Jurkat, Clone E6-1 (cell line): ENCODE results near the gene PRDX5.

ENCODE experiments used
- DNase-seq: peaks from one replicate; pipeline ENCODE4 v3.0.0-alpha.2; 2011; ENCODE audit warnings: low read depth, low spot score
- H3K4me3 ChIP-seq: 2 replicates; pipeline ENCODE4 v1.5.1; 2011; ENCODE audit warnings: mild to moderate bottlenecking, low read length, control low read depth, moderate library complexity

The PRDX5 gene

DNA sequence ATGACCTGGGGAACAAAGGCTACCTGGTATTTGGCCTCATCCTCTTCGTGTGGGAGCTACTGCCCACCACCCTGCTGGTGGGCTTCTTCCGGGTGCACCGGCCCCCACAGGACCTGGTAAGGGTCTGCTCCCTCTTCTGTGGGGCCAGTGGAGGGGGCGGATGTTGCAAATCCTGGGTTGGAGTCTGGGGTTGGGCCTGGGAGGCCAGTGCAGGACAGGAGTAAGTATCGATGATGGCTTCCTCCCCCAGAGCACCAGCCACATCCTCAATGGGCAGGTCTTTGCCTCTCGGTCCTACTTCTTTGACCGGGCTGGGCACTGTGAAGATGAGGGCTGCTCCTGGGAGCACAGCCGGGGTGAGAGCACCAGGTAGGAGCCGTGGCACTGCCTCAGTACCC, 29.6 kb upstream of the PRDX5 start:
- DNase-seq, result no peak
- no peak overlapping the region for H3K4me3 ChIP-seq

DNA sequence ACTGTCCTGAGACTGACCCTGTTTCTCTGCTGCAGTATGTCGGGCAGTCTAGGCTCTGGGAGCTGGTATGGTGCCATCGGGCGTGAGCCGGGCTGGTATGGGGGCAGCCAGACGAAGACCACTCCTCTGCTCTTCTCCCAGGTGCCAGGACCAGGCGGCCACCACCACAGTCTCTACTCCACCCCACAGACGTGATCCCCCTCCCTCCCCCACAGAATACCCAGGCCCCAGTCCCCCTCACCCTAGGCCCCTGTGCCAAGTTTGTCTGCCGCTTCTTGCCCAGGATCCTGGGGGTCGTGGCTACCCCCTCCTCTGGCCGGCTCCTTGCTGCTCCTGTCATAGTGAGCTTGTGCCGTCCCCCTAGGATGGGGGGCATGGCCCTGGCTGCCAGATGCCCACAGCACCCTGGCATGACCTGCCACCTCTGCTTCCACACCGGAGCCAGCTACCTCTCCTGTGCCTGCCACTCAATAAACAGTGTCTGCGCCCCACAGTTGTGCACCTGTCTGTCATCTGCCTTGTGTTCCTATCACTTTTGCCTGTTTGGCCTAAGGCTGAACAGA, 28.8 kb upstream of the PRDX5 start:
- no peak for DNase-seq
- H3K4me3 ChIP-seq, result no peak overlapping the region

GRCh38 chr11:64290352-64291261, 27.3 kb upstream of the PRDX5 start:
- no peak overlapping the region for H3K4me3 ChIP-seq
- no peak for DNase-seq

GRCh38 chr11:64291262-64291751, 26.6 kb upstream of the PRDX5 start, which contains the start of gene KCNK4:
TSS of gene KCNK4 (plus strand) at chr11:64291302. CDS start at chr11:64293019, 1,717 bp downstream.
- H3K4me3 ChIP-seq, result no peak within 1 kb of the TSS
- no peak for DNase-seq

DNA sequence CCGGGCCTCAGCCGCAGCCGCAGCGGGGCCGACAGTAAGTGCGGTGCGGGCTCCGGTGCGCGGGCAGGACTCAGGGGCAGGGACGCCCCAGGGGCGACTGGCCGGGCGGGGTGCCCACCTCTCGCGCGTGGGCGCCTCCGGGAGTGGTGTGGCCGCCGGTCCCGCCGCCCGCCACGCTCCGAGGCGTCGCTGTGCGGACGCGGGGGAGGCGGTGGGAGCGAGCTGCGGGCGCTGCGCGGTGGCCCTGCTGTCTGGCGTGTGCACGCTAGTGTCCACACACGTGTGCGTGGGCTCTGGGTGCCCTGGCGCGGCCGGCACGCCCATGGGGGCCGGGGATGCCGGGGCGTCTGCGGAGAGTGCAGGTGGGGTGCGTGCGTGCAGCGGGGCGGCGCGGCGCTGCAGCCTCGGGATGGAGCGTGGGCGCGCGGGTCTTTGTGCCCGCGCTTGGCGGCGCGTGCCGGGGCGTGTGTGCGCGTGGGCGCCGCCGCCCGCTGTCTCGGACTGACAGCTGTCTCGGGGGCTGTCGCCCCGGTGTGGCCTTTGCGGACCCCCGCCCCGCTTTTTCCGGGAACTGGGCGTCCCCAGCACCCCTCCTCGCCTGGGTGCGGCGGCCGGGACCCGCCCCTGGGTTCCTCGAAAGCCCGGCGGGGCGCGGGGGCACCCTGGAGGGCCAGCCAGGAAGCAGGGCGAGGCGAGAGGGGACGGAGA, 26.0 kb upstream of the PRDX5 start:
- no peak for DNase-seq
- no peak overlapping the region for H3K4me3 ChIP-seq

DNA sequence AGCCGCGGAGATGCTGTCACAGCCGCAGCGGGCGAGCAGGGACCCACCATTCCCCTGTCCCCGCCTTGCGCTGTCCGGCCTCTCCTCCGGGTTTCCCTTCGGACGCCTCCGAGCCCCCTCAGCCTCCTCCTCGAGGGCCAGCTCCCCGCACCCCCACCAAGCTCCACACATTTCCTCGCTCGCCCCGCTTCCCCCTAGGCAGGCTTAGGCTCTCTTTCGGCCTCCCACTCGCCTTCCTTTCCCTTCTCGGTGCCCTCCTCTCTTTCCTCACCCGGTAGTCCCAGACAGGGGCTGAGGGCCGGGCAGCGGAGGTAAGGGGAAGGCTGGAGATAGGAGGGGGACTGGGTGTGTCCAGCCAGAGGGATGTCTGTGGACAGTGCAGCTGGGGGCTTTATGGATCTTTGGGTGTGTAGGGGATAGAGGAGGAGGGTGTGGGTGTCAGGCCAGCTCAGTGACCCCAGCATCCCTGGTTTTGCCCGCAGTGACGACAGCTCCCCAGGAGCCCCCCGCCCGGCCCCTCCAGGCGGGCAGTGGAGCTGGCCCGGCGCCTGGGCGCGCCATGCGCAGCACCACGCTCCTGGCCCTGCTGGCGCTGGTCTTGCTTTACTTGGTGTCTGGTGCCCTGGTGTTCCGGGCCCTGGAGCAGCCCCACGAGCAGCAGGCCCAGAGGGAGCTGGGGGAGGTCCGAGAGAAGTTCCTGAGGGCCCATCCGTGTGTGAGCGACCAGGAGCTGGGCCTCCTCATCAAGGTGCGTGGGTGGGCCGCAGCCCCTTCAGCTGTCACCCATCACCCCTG, 25.3 kb upstream of the PRDX5 start:
- DNase-seq, result no peak
- no peak overlapping the region for H3K4me3 ChIP-seq

GRCh38 chr11:64294774-64295173, 23.1 kb upstream of the PRDX5 start:
- DNase-seq, result no peak
- no peak overlapping the region for H3K4me3 ChIP-seq

DNA sequence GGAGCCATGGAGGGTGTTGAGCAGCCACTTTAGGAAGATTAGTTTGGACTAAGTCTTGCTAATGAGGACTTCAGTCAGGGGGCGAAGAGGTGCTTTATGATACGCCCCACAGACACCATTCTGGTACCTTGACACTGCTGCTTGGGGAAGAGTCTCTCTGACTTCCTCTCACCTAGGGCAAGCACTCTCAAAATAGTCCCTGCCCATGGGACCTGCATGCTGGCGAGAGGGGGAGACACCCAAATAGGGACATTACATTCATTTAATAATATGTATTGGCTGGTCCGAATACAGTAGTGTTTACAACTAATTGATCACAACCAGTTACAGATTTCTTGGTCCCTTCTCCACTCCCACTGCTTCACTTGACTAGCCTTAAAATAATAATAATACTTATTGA, 22.2 kb upstream of the PRDX5 start:
- H3K4me3 ChIP-seq, result no peak overlapping the region
- DNase-seq, result no peak

- DNase-seq, result no peak
- H3K4me3 ChIP-seq, result no peak overlapping the region
These were observed 21.7 kb upstream of the PRDX5 start for GRCh38 chr11:64296236-64296635.

- H3K4me3 ChIP-seq, result no peak overlapping the region
These were observed 20.9 kb upstream of the PRDX5 start for GRCh38 chr11:64296830-64297698.

DNA sequence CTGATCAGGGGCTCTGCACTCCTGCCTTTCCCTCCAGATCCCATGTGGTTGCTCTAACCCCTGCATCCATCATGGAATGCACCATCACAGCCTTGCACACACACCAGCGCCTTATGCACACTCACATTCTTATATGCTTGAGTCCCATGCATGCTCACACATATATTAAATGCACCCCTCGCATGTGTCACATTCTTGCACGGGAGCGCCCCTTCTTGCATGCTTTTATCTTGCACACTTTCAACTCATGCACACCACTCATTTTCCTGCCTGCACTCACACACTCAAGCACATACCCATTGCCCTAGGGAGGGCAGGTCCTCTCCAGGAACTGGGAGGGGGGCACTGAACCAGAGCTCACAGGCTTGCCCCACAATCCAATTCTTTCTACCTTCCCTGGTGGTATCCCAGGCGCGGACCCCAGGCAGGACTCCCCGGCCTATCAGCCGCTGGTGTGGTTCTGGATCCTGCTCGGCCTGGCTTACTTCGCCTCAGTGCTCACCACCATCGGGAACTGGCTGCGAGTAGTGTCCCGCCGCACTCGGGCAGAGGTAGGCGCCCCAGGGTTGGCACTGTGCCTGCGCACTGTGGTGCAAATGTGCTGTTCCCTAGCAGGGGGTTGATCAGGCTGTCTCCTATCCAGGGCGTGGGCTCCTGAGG, 20.1 kb upstream of the PRDX5 start:
- no peak overlapping the region for H3K4me3 ChIP-seq
- no peak for DNase-seq

More at GRCh38 chr11:64296830-64297698, 20.9 kb upstream of the PRDX5 start:
- no peak for DNase-seq

GRCh38 chr11:64298966-64299846, 18.7 kb upstream of the PRDX5 start:
- DNase-seq, result no peak
- no peak overlapping the region for H3K4me3 ChIP-seq

DNA sequence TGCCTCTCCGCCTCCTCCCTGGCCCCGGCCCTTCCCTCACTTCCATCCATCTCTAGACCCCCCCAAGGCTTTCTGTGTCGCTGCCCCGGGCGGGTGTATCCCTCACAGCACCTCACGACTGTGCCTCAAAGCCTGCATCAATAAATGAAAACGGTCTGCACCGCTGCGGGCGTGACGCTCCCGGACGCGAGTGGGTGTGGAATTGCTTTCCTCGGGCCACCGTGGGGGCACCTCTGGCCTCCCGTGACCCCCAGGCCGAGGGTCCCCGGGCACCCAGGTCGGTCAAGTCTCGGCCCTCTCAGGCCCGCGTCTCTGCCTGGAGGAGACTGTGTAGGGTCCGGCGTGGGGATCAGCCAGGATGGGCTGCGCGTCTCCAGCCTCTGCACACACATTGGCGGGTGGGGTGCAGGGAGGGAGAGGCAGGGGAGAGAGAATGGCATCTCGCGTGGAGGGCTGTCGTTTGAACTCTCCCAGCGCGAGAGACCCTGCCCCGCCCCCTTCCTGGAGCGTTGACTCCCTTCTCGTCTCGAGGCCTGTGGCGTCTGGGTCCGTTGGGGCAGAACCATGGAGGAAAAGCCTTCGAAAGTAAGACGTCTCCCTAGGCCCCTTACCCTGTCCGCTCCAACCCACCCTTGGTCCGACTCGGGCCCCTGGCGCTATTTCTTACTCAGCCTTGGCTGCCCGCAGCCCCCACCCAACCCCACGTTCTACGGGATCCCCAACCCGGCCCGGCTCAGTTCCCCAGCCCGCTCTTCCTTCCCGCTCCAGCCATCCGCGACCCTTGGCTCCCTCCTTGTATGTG, 17.9 kb upstream of the PRDX5 start, which contains the start of gene CATSPERZ:
TSS of gene CATSPERZ (plus strand) at position 512 of the 802 bp plus-strand sequence. CDS start at position 565, 53 bp downstream.
- H3K4me3 ChIP-seq, result no peak within 1 kb of the TSS
- no peak for DNase-seq

DNA sequence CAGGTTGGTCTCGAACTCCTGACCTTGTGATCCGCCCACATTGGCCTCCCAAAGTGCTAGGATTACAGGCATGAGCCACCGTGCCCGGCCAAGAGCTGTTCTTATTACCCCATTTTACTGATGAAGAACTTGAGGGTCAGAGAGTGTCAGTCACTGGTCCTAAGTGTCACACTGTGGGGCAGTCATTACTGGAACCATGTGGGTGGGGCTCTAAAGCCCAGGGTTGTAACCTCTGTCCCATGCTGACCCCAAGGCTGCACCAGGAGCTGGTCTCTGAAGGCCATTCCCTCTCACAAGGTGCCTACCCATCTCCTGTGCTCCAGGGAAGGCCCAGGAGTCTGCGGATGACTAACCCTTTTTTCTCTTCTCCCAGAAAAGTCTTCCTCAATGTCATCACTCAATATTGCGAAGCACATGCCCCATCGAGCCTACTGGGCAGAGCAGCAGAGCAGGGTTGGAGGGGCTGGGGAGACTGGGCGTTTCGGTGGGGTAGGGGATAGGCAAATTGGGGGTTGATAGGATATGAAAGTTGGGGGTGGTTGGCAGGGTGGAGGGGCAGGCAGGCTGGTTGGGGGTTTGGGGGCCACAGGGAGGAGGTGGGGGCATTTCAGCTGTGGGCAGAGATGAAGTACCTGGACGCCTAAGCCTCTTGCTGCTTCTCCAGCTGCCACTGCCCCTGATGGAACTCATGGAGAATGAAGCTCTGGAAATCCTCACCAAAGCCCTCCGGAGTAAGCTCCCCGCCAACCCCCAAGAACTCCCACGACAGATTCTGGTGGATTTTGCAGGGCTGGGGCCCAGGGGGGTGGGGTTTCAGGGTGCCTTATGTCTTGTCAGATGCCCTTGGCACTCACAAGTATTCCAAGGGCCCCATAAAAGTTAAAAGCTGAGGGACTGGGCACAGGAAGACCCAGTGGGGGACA, 14.6 kb upstream of the PRDX5 start:
- H3K4me3 ChIP-seq, result no peak overlapping the region
- no peak for DNase-seq

- H3K4me3 ChIP-seq, result peak overlapping the region; percentile 87
- DNase-seq, result no peak
These were observed 13.9 kb upstream of the PRDX5 start for GRCh38 chr11:64304032-64304315.
